GM12874 (cell line): ENCODE measurements around the gene MAL.

Experiments
- CTCF ChIP-seq: IDR thresholded peaks from 2 replicates; pipeline ENCODE4 v1.5.1; 2011; ENCODE audit warnings: low read depth, mild to moderate bottlenecking, control low read depth, low read length, moderate library complexity; ENCODE audit not compliant: insufficient read depth

The MAL gene

GRCh38 chr2:95087379-95087778 is 61.9 kb downstream of the MAL start:
- TF ChIP-seq CTCF = no peak

- no peak for TF ChIP-seq CTCF
Measured at GRCh38 chr2:95091885-95092555, 66.5 kb downstream of the MAL start.

- TF ChIP-seq CTCF = no peak
Measured at GRCh38 chr2:95099910-95100309, 74.4 kb downstream of the MAL start.
